Gastrocnemius medialis (tissue), 4 donors: ENCODE results near the gene ADAMTS8.

Experiments used
- CTCF ChIP-seq, 5 experiments: fragments of 450-650 bp in 3 of 5; fragments of 200-600 bp in 2 of 5; sonication (generic) in 2 of 5; IDR thresholded peaks in 4 of 5; conservative IDR thresholded peaks in 1 of 5; 1 replicate in 4 of 5; 2 replicates in 1 of 5; pipeline ENCODE4 v1.5.1; 2016 to 2019; ENCODE audit warnings: antibody characterized with exemption in 5 of 5, mild to moderate bottlenecking in 3 of 5, moderate library complexity in 3 of 5
- POLR2A ChIP-seq, 2 donors: fragments of 450-650 bp; IDR thresholded peaks; one replicate each; pipeline ENCODE4 v1.6.1; 2017; ENCODE audit warnings: antibody characterized with exemption in 2 of 2, mild to moderate bottlenecking in 2 of 2, moderate library complexity in 2 of 2

GRCh38 chr11:130464291-130464812 lies 35.9 kb upstream of the ADAMTS8 start:
- TF ChIP-seq CTCF (IDR thresholded peaks at IDR 0.05 in 4 of 5, conservative IDR thresholded peaks at IDR 0.05 in 1 of 5) (no peak), POLR2A (IDR thresholded peaks at IDR 0.05) (no peak)
